Neural cell (in vitro differentiated cells): ENCODE results near the gene CTAGE1. TPM values are rescaled to one million over a fixed set of nuclear protein-coding genes. Genes with fewer than 3 reads are reported as not detected.

ENCODE experiments used
- H2AFZ ChIP-seq: fragments of 200-600, 300-800 bp; sonication (generic), shearing (Covaris generic); 2 replicates; pipeline ENCODE4 v1.6.0; 2014; ENCODE audit warnings: low read depth, mild to moderate bottlenecking, antibody characterized with exemption, low read length, moderate library complexity
- H3F3A ChIP-seq: fragments of 200-600 bp; shearing (Covaris generic); 2 replicates; pipeline ENCODE4 v1.6.1; 2016; ENCODE audit warnings: mild to moderate bottlenecking, moderate library complexity, mixed read lengths, antibody characterized with exemption, low read length; ENCODE audit not compliant: insufficient read depth, poor library complexity, severe bottlenecking
- H3K27ac ChIP-seq: fragments of 200-600, 300-800 bp; sonication (generic), shearing (Covaris generic); 2 replicates; pipeline ENCODE4 v1.5.1; 2014; ENCODE audit warnings: mild to moderate bottlenecking, low read length, moderate library complexity
- H3K27me3 ChIP-seq: fragments of 300-800, 200-600 bp; sonication (generic), shearing (Covaris generic); 2 replicates; pipeline ENCODE4 v1.6.0; 2014; ENCODE audit warnings: mild to moderate bottlenecking, low read depth, low read length, moderate library complexity; ENCODE audit not compliant: insufficient read depth
- H3K36me3 ChIP-seq: fragments of 300-800, 200-600 bp; sonication (generic), shearing (Covaris generic); 2 replicates; pipeline ENCODE4 v1.5.1; 2014; ENCODE audit warnings: mild to moderate bottlenecking, antibody characterized with exemption, low read length, moderate library complexity; ENCODE audit not compliant: insufficient read depth
- H3K4me2 ChIP-seq: fragments of 300-800, 200-600 bp; sonication (generic), shearing (Covaris generic); 2 replicates; pipeline ENCODE4 v1.6.0; 2014; ENCODE audit warnings: mild to moderate bottlenecking, low read length
- H3K4me3 ChIP-seq: fragments of 300-800, 200-600 bp; sonication (generic), shearing (Covaris generic); 2 replicates; pipeline ENCODE4 v1.5.1; 2014; ENCODE audit warnings: mild to moderate bottlenecking, low read length, moderate library complexity
- H3K79me2 ChIP-seq: fragments of 200-600 bp; shearing (Covaris generic); replicated peaks from 2 replicates; pipeline ENCODE4 v1.6.0; 2014; ENCODE audit warnings: mild to moderate bottlenecking, low read length, moderate library complexity; ENCODE audit not compliant: insufficient read depth
- H3K9ac ChIP-seq: fragments of 300-800, 200-600 bp; sonication (generic), shearing (Covaris generic); 2 replicates; pipeline ENCODE4 v1.6.1; 2016; ENCODE audit warnings: mild to moderate bottlenecking, low read length, mixed read lengths
- H3K9me2 ChIP-seq: fragments of 200-600 bp; shearing (Covaris generic); 2 replicates; pipeline ENCODE4 v1.6.1; 2016; ENCODE audit warnings: mild to moderate bottlenecking, low read length, mixed read lengths; ENCODE audit not compliant: insufficient read depth
- H3K9me3 ChIP-seq: fragments of 200-600, 300-800 bp; sonication (generic), shearing (Covaris generic); 2 replicates; pipeline ENCODE4 v1.6.1; 2016; ENCODE audit warnings: mild to moderate bottlenecking, mixed run types, low read length, moderate library complexity, mixed read lengths
- H4K20me1 ChIP-seq: fragments of 200-600 bp; shearing (Covaris generic); 2 replicates; pipeline ENCODE4 v1.6.1; 2016; ENCODE audit warnings: mild to moderate bottlenecking, mixed run types; ENCODE audit not compliant: insufficient read depth
- EP300 ChIP-seq: fragments of 450-650 bp; conservative IDR thresholded peaks from 2 replicates; pipeline ENCODE4 v1.6.1; 2014; ENCODE audit warnings: antibody characterized with exemption, mild to moderate bottlenecking, moderate library complexity; ENCODE audit not compliant: poor library complexity, severe bottlenecking
- EZH2 ChIP-seq: fragments of 200-600, 300-800 bp; shearing (Covaris generic), sonication (generic); IDR thresholded peaks from 2 replicates; pipeline ENCODE4 v1.6.1; 2014; ENCODE audit warnings: antibody characterized with exemption, low read length, borderline replicate concordance, mild to moderate bottlenecking; ENCODE audit not compliant: insufficient read depth, poor library complexity, severe bottlenecking
- MXI1 ChIP-seq: fragments of 450-650 bp; conservative IDR thresholded peaks from 2 replicates; pipeline ENCODE4 v1.6.1; 2014; ENCODE audit warnings: antibody characterized with exemption, mild to moderate bottlenecking; ENCODE audit not compliant: poor library complexity, severe bottlenecking
- POLR2AphosphoS5 ChIP-seq: IDR thresholded peaks from 2 replicates; pipeline ENCODE4 v1.6.1; 2012
- RAD21 ChIP-seq: fragments of 450-650 bp; conservative IDR thresholded peaks from 2 replicates; pipeline ENCODE4 v1.6.1; 2014; ENCODE audit warnings: antibody characterized with exemption, mild to moderate bottlenecking, moderate library complexity
- SMC3 ChIP-seq: fragments of 450-650 bp; conservative IDR thresholded peaks from 2 replicates; pipeline ENCODE4 v1.6.1; 2014; ENCODE audit warnings: antibody characterized with exemption, mild to moderate bottlenecking, moderate library complexity; ENCODE audit not compliant: poor library complexity
- TAF1 ChIP-seq: IDR thresholded peaks from 2 replicates; pipeline ENCODE4 v1.6.1; 2012; ENCODE audit warnings: low read depth
- polyA plus RNA-seq: library from polyadenylated mRNA; depleted of rRNA; stranded (reverse); fragments of >200 nt; gene quantifications from 2 replicates; pipeline ENCODE4 v1.2.3, GENCODE V29; 2014
- TF ChIP-seq, protein P1 (sequence below): fragments of 450-650 bp; IDR thresholded peaks from 2 replicates; pipeline ENCODE4 v1.5.1; 2014; ENCODE audit warnings: antibody characterized with exemption, mild to moderate bottlenecking, moderate library complexity; ENCODE audit not compliant: poor library complexity, severe bottlenecking
- TF ChIP-seq, protein P2 (sequence below): IDR thresholded peaks from 2 replicates; pipeline ENCODE4 v1.6.1; 2012; ENCODE audit warnings: borderline replicate concordance

The CTAGE1 gene
- polyA plus RNA-seq, 1 donor from 2014 or later: not detected

DNA sequence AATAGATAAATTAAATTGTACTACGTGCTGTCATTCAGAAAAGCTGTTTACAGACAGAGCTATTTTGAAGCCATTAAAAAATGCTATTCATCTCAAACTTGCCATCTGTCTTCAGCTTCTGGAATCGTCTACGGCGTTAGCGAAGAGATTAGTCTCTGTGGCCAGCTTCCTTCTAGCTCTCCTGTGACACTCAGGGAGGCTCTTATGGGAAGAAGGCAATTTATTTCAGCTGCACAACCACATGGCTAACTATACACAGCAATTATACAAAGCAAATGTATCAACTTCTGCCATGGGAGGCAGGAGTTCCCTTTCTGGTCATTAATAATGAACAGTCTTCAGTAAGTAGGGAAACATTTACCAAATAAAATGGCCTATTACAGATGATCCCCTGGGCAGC, 6.3 kb downstream of the CTAGE1 start:
- Histone ChIP-seq H4K20me1 (no peaks in the 10 kb centered on the region), H3K27ac (no peak overlapping the region), H3F3A (no peaks in the 10 kb centered on the region), H3K9me3 (no peaks in the 10 kb centered on the region), H3K4me3 (no peak overlapping the region), H2AFZ (no peak overlapping the region), H3K4me2 (no peak overlapping the region), H3K36me3 (no peaks in the 10 kb centered on the region), H3K9ac (no peak overlapping the region), H3K27me3 (no peaks in the 10 kb centered on the region), H3K79me2 (no peaks in the 10 kb centered on the region), H3K9me2 (no peaks in the 10 kb centered on the region)
- TF ChIP-seq SMC3 (no peak), EP300 (no peak), RAD21 (no peak), MXI1 (no peak), EZH2 (no peak), POLR2AphosphoS5 (no peak), TAF1 (no peak)
- TF ChIP-seq, protein P1, sequence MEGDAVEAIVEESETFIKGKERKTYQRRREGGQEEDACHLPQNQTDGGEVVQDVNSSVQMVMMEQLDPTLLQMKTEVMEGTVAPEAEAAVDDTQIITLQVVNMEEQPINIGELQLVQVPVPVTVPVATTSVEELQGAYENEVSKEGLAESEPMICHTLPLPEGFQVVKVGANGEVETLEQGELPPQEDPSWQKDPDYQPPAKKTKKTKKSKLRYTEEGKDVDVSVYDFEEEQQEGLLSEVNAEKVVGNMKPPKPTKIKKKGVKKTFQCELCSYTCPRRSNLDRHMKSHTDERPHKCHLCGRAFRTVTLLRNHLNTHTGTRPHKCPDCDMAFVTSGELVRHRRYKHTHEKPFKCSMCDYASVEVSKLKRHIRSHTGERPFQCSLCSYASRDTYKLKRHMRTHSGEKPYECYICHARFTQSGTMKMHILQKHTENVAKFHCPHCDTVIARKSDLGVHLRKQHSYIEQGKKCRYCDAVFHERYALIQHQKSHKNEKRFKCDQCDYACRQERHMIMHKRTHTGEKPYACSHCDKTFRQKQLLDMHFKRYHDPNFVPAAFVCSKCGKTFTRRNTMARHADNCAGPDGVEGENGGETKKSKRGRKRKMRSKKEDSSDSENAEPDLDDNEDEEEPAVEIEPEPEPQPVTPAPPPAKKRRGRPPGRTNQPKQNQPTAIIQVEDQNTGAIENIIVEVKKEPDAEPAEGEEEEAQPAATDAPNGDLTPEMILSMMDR: no peak
- TF ChIP-seq, protein P2, sequence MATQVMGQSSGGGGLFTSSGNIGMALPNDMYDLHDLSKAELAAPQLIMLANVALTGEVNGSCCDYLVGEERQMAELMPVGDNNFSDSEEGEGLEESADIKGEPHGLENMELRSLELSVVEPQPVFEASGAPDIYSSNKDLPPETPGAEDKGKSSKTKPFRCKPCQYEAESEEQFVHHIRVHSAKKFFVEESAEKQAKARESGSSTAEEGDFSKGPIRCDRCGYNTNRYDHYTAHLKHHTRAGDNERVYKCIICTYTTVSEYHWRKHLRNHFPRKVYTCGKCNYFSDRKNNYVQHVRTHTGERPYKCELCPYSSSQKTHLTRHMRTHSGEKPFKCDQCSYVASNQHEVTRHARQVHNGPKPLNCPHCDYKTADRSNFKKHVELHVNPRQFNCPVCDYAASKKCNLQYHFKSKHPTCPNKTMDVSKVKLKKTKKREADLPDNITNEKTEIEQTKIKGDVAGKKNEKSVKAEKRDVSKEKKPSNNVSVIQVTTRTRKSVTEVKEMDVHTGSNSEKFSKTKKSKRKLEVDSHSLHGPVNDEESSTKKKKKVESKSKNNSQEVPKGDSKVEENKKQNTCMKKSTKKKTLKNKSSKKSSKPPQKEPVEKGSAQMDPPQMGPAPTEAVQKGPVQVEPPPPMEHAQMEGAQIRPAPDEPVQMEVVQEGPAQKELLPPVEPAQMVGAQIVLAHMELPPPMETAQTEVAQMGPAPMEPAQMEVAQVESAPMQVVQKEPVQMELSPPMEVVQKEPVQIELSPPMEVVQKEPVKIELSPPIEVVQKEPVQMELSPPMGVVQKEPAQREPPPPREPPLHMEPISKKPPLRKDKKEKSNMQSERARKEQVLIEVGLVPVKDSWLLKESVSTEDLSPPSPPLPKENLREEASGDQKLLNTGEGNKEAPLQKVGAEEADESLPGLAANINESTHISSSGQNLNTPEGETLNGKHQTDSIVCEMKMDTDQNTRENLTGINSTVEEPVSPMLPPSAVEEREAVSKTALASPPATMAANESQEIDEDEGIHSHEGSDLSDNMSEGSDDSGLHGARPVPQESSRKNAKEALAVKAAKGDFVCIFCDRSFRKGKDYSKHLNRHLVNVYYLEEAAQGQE: no peak

DNA sequence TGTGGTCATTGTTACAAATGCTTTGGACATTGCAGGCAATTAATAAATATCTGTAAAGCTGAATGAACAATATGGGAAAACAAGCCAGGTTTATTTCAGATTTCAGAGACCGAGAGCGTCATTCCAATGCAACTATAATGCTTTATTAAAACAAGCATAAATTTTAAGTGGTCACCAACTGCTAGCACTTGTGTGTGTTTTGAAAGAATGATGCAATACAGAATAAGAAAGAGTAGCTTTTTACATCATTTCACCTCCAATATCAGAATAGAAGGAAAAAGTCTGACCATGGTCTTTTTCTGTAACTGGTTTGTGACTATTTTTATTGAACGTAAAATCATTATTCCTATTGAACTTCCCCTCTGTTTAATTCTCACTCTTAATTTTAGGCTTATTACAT, 7.6 kb downstream of the CTAGE1 start:
- TF ChIP-seq RAD21 (no peak), EP300 (no peak), SMC3 (no peak), EZH2 (no peak), MXI1 (no peak), POLR2AphosphoS5 (no peak), TAF1 (no peak)
- TF ChIP-seq, protein P2: no peak
- TF ChIP-seq, protein P1: no peak
- Histone ChIP-seq H4K20me1 (no peaks in the 10 kb centered on the region), H3K79me2 (no peaks in the 10 kb centered on the region), H3K27me3 (no peaks in the 10 kb centered on the region), H3K9ac (no peak overlapping the region), H3K9me2 (no peaks in the 10 kb centered on the region), H3K9me3 (no peaks in the 10 kb centered on the region), H3K36me3 (no peaks in the 10 kb centered on the region), H2AFZ (no peak overlapping the region), H3F3A (no peaks in the 10 kb centered on the region), H3K4me3 (no peak overlapping the region), H3K4me2 (no peak overlapping the region), H3K27ac (no peak overlapping the region)
